ENCODE data around the gene CRELD2.

The CRELD2 gene

GRCh38 chr22:49887702-49888101 lies 30.7 kb upstream of the CRELD2 start:
- DNase-seq (ENCODE audit: low spot score), result no peak

- DNase-seq (ENCODE audit: low spot score), result no peak
These were observed 29.4 kb upstream of the CRELD2 start for GRCh38 chr22:49889071-49889470.

GRCh38 chr22:49892226-49892899 lies 26.1 kb upstream of the CRELD2 start:
- DNase-seq (ENCODE audit: low spot score), result no peak

GRCh38 chr22:49893025-49893424 lies 25.4 kb upstream of the CRELD2 start:
- DNase-seq (ENCODE audit: low spot score), result no peak

GRCh38 chr22:49894322-49895054 lies 23.9 kb upstream of the CRELD2 start:
- DNase-seq (ENCODE audit: low spot score), result no peak

- no peak for DNase-seq (ENCODE audit: low spot score)
These were observed 22.2 kb upstream of the CRELD2 start for GRCh38 chr22:49896201-49896600.

GRCh38 chr22:49897015-49897684 lies 21.3 kb upstream of the CRELD2 start:
- DNase-seq (ENCODE audit: low spot score), result no peak

- DNase-seq (ENCODE audit: low spot score), result no peak
These were observed 18.9 kb upstream of the CRELD2 start for GRCh38 chr22:49899530-49899929.

GRCh38 chr22:49900441-49901230 lies 17.8 kb upstream of the CRELD2 start:
- DNase-seq (ENCODE audit: low spot score), result no peak

- no peak for DNase-seq (ENCODE audit: low spot score)
These were observed 17.0 kb upstream of the CRELD2 start for GRCh38 chr22:49901457-49901856.

GRCh38 chr22:49903322-49904039 lies 15.0 kb upstream of the CRELD2 start:
- no peak for DNase-seq (ENCODE audit: low spot score)

- DNase-seq (ENCODE audit: low spot score), result no peak
These were observed 14.4 kb upstream of the CRELD2 start for GRCh38 chr22:49904040-49904369.

- no peak for DNase-seq (ENCODE audit: low spot score)
These were observed 13.0 kb upstream of the CRELD2 start for GRCh38 chr22:49905465-49905864.

GRCh38 chr22:49906071-49906798 lies 12.2 kb upstream of the CRELD2 start:
- no peak for DNase-seq (ENCODE audit: low spot score)

GRCh38 chr22:49906799-49907290 lies 11.6 kb upstream of the CRELD2 start:
- no peak for DNase-seq (ENCODE audit: low spot score)

- no peak for DNase-seq (ENCODE audit: low spot score)
These were observed 10.6 kb upstream of the CRELD2 start for GRCh38 chr22:49907807-49908206.

GRCh38 chr22:49909476-49910205 lies 8.8 kb upstream of the CRELD2 start:
- no peak for DNase-seq (ENCODE audit: low spot score)

- DNase-seq (ENCODE audit: low spot score), result no peak
These were observed 7.9 kb upstream of the CRELD2 start for GRCh38 chr22:49910229-49911155.

Data from HuH-7 (cell line).